ENCODE data around the gene APOBEC3G. TPM values are rescaled to one million over a fixed set of nuclear protein-coding genes. Genes with fewer than 3 reads are reported as not detected.
"Not testable (repeated sequence)": the region's sequence is repeated elsewhere in the genome, so short reads cannot be mapped to it uniquely, and the experiment has no call there.

APOBEC3G gene
- total and polyA plus RNA-seq, 12 donors: 7.4 to 29.3 (median 15.7) TPM

- Histone ChIP-seq H3K27ac (no peak overlapping the region), H3K36me3 (replicated peaks in 1 of 2) (no peaks in the 10 kb centered on the region), H3K4me1 (replicated peaks in 1 of 2) (no peaks in the 10 kb centered on the region), H3K27me3 (no peaks in the 10 kb centered on the region), H3K9me3 (replicated peaks in 1 of 3) (no peaks in the 10 kb centered on the region), H3K4me3 (no peak overlapping the region)
- 86 to 94% (median 92%) methylated on average over 7 of the region's 7 CpGs for WGBS, 4 donors
- TF ChIP-seq POLR2A (IDR thresholded peaks at IDR 0.05): no peak
- TF ChIP-seq, protein P1, sequence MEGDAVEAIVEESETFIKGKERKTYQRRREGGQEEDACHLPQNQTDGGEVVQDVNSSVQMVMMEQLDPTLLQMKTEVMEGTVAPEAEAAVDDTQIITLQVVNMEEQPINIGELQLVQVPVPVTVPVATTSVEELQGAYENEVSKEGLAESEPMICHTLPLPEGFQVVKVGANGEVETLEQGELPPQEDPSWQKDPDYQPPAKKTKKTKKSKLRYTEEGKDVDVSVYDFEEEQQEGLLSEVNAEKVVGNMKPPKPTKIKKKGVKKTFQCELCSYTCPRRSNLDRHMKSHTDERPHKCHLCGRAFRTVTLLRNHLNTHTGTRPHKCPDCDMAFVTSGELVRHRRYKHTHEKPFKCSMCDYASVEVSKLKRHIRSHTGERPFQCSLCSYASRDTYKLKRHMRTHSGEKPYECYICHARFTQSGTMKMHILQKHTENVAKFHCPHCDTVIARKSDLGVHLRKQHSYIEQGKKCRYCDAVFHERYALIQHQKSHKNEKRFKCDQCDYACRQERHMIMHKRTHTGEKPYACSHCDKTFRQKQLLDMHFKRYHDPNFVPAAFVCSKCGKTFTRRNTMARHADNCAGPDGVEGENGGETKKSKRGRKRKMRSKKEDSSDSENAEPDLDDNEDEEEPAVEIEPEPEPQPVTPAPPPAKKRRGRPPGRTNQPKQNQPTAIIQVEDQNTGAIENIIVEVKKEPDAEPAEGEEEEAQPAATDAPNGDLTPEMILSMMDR (IDR thresholded peaks at IDR 0.05): no peak
- no peak for DNase-seq
- intact Hi-C loops (cut with DNase I): no loop called here
Measured at GRCh38 chr22:39070186-39070585, 6.9 kb upstream of the APOBEC3G start.

- H3K4me3 ChIP-seq; H3K9me3 ChIP-seq (replicated peaks in 1 of 3); H3K4me1 ChIP-seq (replicated peaks in 1 of 2); H3K27ac ChIP-seq; intact Hi-C loops (cut with DNase I); DNase-seq; H3K36me3 ChIP-seq (replicated peaks in 1 of 2); H3K27me3 ChIP-seq: not testable (repeated sequence)
- 73 to 85% (median 83%) methylated on average over 6 to 7 of the region's 7 CpGs for whole genome bisulfite sequencing, 4 donors
Measured at GRCh38 chr22:39072581-39072981, 4.5 kb upstream of the APOBEC3G start.

DNA sequence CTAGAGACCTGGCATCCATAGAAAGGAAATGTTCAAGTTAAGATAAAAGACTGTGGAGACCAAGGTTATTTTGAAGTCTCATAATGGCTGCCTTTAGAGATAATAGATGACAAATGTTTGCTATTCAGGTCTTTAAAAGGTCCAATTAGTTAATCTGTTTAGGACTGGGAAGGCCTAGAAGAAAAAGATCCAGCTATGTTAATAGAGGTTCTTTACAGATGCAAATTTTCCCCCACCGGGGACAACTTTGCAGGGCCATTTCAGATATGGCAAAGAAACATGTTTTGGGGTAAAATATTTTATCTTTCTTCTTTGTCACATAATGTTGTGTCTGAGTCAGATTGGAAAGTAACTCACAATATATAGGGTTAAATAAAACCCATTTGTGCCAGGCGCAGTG is 3.1 kb upstream of the APOBEC3G start:
- 43 to 47% (median 46%) methylated on average over 2 of the region's 2 CpGs for WGBS, 4 donors
- no peaks in the 10 kb centered on the region for H3K27me3 ChIP-seq
- H3K9me3 ChIP-seq (replicated peaks in 1 of 3): no peaks in the 10 kb centered on the region
- DNase-seq: no peak
- no peak overlapping the region for H3K4me3 ChIP-seq
- peaks cover 0 to 7% of the 10 kb centered on the region in 2 donors for H3K4me1 ChIP-seq (replicated peaks in 1 of 2)
- intact Hi-C loops (cut with DNase I): no loop called here
- H3K36me3 ChIP-seq (replicated peaks in 1 of 2): no peaks in the 10 kb centered on the region
- H3K27ac ChIP-seq: peak overlapping the region in 1 of 5 donors; percentile 16
- TF ChIP-seq, protein P1 (IDR thresholded peaks at IDR 0.05): no peak
- TF ChIP-seq POLR2A (IDR thresholded peaks at IDR 0.05): no peak

- H3K27me3 ChIP-seq; intact Hi-C loops (cut with DNase I); H3K9me3 ChIP-seq (replicated peaks in 1 of 3); DNase-seq; H3K4me1 ChIP-seq (replicated peaks in 1 of 2); H3K36me3 ChIP-seq (replicated peaks in 1 of 2): not testable (repeated sequence)
- Histone ChIP-seq H3K4me3 (peak overlapping the region in 1 of 4 donors; percentile 76), H3K27ac (peak overlapping the region in 2 of 5 donors; percentile 60 to 91)
- 25 to 39% (median 35%) methylated on average over 8 to 22 of the region's 24 CpGs for WGBS, 4 donors
Measured at GRCh38 chr22:39076155-39077025, 685 bp upstream of the APOBEC3G start.

DNA sequence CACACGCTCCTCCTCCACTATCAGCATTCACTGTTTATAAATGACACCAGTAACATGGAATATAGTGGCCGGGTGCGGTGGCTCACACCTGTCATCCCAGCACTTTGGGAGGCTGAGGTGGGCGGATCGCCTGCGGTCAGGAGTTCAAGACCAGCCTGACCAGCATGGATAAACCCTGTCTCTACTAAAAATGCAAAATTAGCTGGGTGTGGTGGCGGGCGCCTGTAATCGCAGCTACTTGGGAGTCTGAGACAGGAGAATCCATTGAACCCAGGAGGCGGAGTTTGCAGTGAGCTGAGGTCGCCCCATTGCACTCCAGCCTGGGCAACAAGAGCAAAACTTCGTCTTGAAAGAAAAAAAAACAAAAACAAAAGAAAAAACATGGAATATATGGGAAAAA is 837 bp downstream of the APOBEC3G start:
- intact Hi-C loops (cut with DNase I); H3K4me1 ChIP-seq (replicated peaks in 1 of 2); DNase-seq; H3K27me3 ChIP-seq; H3K9me3 ChIP-seq (replicated peaks in 1 of 3); H3K36me3 ChIP-seq (replicated peaks in 1 of 2): not testable (repeated sequence)
- Histone ChIP-seq H3K4me3 (peak overlapping the region in 1 of 4 donors; percentile 76), H3K27ac (peak overlapping the region in 1 of 5 donors; percentile 91)
- WGBS, 4 donors: 87 to 92% (median 90%) methylated on average over 10 to 12 of the region's 12 CpGs

DNA sequence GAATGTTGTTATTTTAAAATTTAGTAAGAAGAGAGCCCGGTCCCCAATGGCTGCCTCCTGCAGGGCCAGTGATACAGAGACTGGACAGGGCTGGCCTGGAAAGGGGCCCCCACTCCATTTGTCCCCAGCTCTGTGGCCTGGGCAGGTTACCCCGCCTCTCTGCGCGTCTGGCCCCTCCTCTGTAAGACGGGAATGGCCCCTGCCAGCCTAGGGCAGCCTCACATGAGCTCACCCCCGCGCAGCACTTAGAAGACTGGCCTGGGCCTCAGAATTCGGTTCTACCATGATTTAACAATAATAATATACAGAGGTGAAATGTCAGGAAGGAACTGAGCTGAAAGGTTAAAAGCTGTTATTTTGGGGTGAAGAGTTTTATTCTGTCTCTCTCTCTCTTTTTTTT is 1.3 kb downstream of the APOBEC3G start:
- H3K4me3 ChIP-seq: peak overlapping the region in 1 of 4 donors; percentile 76
- intact Hi-C loops (cut with DNase I): no loop called here
- no peaks in the 10 kb centered on the region for H3K9me3 ChIP-seq (replicated peaks in 1 of 3)
- H3K36me3 ChIP-seq (replicated peaks in 1 of 2): no peaks in the 10 kb centered on the region
- H3K27me3 ChIP-seq: no peaks in the 10 kb centered on the region
- H3K4me1 ChIP-seq (replicated peaks in 1 of 2): peaks cover 0 to 7% of the 10 kb centered on the region in 2 donors
- 85 to 91% (median 91%) methylated on average over 8 of the region's 8 CpGs for WGBS, 4 donors
- no peak for TF ChIP-seq POLR2A (IDR thresholded peaks at IDR 0.05)
- TF ChIP-seq, protein P1 (IDR thresholded peaks at IDR 0.05): no peak
- no peak overlapping the region for H3K27ac ChIP-seq
- DNase-seq: no peak

DNA sequence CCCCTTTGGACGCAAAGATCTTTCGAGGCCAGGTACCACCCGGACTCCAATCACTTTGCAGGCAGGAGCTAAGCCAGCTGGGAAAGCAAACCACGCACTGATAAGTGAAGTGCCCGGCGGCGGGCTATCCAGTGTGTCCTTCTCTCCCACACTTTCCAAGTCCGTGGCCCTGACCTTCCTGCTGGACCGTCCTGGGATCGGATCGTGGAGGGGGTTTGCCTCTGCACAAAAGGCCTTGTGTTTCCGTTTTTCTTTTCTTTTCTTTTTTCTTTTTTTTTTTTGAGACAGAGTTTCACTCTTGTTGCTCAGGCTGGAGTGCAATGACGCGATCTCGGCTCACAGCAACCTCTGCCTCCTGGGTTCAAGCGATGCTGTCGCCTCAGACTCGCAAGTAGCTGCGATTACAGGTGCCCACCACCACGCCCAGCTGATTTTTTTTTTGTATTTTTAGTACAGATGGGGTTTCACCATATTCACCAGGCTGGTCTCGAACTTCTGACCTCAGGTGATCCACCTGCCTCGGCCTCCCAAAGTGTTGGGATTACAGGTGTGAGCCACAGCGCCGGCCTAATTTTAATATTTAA is 2.1 kb downstream of the APOBEC3G start:
- WGBS, 4 donors: 52 to 72% (median 64%) methylated on average over 18 to 24 of the region's 24 CpGs
- H3K36me3 ChIP-seq (replicated peaks in 1 of 2); H3K9me3 ChIP-seq (replicated peaks in 1 of 3); intact Hi-C loops (cut with DNase I); H3K27me3 ChIP-seq; H3K4me3 ChIP-seq; DNase-seq; H3K27ac ChIP-seq; H3K4me1 ChIP-seq (replicated peaks in 1 of 2): not testable (repeated sequence)

Data from adrenal gland (tissue), 12 donors.